HG02885 (cell line): ENCODE data around the gene LCE2C.
"Not testable (repeated sequence)": the region's sequence is repeated elsewhere in the genome, so short reads cannot be mapped to it uniquely, and the experiment has no call there.

Experiments
- ATAC-seq: cut with Tn5 transposase; IDR thresholded peaks from one replicate; pipeline ENCODE4 v1.9.1; 2021; ENCODE audit warnings: mild to moderate bottlenecking; ENCODE audit not compliant: unreplicated experiment, poor library complexity

LCE2C gene, protein sequence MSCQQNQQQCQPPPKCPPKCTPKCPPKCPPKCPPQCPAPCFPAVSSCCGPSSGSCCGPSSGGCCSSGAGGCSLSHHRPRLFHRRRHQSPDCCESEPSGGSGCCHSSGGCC

DNA sequence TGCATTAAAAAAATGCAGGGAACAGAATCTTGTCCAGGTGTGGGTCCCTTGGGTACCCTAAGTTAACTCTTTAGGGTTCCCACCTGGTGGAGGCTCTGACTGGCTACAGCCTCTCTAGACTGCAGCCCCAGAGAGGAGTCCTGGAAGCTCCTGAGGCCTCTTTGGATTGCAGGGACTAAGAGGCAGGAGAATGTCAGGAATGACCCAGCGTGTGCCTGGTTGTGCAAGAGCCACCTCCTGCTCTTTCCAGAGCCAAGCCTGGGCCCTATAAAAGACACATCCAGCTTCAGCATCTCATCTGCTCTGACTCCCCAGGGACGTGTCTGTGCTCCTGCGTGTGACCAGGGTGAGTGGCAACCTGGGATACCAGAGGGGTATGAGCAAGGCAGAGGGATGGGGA is at the start of gene LCE2C:
TSS of gene LCE2C (plus strand) at position 297 of the 400 bp plus-strand sequence. CDS start 737 bp downstream, outside the sequence.
- not testable (repeated sequence) for ATAC-seq

DNA sequence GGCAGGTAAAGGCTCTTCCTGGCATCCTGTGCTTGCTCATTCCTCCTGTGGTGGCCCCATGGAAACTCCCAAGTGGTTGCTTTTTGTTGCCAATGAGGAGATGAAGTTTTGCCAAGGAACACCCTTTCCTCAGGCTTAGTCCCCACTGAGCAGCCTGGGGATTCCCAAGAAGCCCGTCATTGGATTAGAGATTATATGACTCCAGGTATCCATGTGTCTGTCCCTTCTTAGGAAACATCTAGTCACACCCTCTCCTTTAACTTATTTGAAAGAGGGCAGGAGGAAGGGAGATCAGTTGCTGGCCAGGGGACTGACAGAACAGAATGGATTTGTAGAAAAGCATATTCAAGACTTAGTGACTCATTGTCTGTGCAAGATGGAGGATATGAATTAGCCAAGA is 48.3 kb upstream of the LCE2C start:
- ATAC-seq = no peak

DNA sequence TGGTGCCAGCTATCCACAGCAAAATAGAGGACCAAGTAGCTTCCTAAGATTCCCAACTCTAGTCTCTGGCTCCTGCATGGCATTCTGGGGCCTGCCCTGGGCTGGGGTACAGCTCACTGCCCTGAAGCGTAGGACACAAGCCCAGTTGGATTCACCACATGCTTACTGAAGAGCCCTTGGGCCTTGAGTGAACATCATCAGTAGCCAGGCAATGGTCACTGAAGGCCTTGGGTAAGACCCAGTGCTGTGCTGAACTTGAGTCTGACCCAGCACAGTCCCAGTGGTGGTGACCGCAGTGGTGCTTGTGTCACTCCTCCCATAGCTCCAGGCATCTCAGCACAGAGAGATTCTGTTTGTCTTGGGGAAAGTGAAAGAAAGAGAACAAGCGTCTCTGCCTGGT is 44.5 kb upstream of the LCE2C start:
- ATAC-seq = no peak

DNA sequence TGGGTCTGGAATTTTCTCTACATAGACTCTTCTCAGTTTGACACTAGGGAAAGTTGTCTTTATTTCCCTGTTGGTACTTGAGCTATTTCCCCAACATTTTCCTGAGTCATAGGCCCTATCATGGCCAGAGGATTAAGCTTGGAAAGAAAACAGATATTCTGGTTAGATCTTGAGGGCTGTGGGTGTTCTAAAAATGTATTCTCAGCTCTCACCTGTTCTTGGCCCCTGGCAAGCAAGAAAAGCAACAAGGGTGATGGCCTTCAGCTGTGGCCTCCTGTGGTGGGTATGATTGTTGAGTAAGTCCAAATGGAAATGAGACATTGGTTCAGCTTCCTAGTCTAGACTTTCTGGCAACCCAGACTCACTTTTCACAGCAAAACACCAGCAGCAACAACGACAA is 34.7 kb upstream of the LCE2C start:
- ATAC-seq = no peak

DNA sequence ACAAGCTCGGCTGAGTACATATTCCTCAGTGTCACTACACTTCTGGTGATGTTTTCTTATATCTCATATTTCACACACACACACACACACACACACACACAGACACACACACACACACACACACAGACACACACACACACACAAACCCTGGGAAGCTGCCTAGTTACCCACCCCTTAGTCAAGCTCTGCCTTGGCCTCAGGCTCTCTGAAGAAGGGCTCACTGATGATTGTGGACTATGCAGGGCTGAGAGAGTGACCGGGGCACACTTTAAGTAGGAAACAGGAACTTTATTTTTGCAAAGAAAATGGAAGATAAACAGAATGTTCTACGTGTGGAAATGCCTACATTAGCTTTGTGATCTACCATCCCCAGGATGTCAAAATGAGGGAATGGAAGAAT is 31.1 kb upstream of the LCE2C start:
- no peak for ATAC-seq

DNA sequence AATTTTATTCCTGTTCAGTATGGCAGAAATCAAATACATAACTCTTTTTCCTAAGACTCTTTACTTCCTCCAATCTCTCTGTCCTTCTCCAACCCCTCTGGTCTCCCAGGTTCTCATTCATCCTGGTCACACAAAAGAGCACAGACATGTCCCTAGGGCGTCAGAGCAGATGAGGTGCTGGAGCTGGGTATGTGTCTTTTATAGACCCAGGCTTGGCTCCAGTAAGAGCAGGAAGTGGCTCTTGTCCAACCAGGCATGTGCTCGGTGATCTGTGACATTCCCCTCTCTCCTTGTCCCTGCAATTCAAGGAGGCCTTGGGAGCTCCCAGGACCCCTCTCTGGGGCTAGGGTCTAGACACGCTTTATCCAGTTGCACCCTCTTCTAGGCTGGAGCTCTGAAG is 29.9 kb upstream of the LCE2C start:
- no peak for ATAC-seq

DNA sequence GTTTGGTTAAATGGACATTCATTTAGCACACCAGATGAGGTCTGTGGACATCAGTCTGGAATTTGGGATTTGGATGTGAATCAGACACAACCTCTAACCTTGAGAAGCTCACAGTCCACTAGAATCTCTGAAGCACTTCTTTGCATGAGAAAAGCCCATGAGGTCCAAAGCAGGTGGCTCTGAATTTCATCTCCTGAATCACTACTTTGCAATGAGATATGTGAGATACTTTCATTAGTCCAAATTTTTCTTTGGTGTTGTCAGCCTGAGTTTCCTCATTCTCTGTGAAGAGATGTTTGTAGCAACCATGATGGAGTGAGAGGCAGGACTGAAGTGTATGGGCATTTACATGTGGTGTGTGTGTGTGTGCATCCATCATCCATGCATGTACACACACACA is 28.4 kb upstream of the LCE2C start:
- no peak for ATAC-seq

DNA sequence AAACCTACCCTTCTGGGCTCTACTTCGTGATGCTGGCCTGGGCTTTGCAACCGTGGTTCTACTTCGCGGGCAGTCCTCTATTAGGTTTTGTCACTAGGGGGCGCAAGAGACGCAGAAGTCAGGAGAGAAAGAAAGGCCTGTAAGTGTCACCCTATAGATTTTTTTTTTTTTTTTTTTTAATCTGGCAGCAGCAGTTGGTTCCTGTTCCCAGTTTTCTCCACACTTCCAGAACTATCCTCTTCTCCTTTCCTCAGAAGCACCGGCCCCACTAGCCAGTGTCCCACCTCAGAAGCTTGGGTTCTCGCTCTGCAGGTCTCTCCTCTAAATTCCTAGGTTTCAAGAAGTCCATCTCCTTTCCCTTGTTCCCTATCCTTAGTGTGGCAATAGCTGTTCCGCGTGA is 21.0 kb upstream of the LCE2C start:
- ATAC-seq = peak; percentile 55

DNA sequence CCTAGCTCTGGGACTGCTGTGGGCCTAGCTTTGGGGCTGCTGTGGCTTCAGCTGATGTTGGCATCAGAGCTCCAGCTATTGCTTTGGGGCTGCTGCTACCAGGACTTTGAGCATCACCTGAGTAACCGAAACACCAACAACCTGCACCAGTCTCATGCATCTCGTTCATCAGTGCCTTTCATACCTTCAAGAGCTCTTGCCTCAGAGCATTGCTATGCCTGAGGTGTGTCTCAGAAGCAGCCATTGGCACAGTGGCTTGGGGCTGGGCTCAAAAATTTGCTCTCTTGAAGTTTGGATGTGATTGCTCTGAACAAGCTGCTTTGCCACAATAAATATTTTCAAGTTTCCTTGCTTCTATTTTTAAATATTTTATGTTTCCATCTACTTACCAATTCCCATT is 18.6 kb upstream of the LCE2C start:
- ATAC-seq = no peak

DNA sequence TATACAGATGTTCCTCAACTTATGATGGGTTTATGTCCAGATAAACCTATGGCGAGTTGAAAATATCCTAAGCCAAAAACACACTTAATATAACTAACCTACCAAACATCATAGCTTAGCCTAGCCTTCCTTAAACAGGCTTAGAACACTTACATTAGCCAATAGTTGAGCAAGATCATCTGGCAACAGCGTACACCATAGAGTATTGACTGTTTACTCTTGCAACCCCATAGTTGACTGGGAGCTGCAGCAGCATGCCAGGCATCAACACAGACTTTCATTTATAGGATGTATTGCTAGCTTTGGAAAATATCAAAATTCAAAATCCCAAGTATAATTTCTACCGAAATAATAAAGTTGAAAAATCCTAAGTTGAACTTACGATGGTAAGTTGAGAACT is 17.4 kb upstream of the LCE2C start:
- no peak for ATAC-seq

DNA sequence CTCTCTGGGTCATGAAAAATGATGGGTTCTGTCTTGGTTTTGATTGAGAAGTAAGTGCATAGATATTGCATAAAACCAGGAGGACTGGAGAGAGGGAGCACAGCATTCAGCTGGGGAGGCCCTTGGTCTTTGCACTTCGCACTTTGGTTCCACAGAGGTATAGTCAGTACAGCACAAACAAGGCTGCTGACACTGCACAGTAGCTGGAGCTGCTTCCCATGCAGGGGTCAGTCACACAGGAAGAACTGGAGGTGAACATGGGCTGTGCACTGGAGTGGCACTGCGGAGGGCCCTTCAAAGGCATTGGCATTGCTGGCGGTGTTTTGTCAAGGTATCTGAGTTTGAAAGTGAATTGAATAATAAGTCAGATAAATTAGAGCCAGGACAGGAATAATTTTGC is 16.4 kb upstream of the LCE2C start:
- no peak for ATAC-seq

DNA sequence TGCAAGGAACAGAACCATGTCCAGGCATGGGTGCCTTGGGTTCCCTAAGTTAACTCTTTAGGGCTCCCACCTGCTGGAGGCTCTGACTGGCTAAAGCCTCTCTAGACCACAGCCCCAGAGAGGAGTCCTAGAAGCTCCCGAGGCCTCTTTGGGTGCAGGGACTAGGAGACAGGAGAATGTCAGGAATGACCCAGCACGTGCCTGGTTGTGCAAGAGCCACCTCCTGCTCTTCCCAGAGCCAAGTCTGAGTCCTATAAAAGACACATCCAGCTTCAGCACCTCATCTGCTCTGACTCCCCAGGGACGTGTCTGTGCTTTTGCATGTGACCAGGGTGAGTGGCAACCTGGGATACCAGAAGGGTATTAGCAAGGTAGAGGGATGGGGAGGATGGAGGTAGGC is 12.0 kb upstream of the LCE2C start, which contains the start of gene LCE2D:
TSS of gene LCE2D (plus strand) at position 283 of the 400 bp plus-strand sequence. CDS start 726 bp downstream, outside the sequence.
- ATAC-seq = no peak

DNA sequence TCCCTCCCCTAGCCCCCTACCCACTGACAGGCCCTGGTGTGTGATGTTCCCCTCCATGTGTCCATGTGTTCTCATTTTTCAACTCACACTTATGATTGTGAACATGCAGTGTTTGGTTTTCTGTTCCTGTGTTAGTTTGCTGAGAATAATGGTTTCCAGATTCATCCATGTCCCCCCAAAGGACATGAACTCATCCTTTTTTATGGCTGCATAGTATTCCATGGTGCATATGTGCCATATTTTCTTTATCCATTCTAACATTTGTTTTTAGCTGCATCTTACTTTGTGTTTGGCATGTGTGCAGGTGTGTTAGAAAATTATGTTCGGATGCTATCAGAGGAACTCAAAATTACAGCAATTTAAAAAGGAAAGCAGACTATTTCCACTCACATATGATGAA is 8.9 kb upstream of the LCE2C start:
- not testable (repeated sequence) for ATAC-seq

DNA sequence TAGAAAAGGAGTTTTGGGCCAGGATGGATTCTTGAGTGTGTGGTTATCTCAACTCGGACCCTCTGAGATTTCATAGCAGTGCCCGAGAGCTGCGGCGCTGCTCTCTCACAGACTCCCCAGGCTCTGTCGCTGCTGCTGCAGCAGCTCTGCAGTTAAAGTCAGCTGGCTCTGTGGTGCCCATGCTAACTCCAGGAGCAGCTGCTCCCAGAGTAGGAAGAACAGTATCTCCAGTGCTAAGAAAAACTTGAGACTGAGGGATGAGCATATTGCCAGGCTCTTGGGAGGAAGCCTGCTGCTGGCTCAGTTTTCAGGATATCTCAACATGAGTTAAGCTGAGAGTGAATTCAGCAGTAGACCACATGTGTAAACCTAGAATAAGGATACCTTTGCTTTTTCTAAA is 7.4 kb upstream of the LCE2C start:
- no peak for ATAC-seq

DNA sequence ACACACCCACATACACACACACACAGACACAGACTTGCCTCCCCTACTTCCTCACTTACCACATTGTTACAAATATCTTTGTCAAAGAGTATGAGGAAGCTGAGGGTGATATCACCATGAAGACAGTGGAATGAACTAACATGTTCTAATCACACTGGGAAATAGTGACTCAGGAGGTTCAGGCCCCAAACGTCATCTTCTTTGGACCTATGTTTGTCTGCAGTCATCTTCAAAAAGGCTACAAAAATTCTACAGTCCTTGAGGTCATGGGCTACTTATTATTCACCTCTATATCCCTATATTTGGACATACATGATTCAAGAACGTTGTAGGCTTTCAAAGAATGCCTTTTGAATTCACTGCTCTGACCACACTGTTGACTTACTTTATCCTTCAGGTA is 2.1 kb upstream of the LCE2C start:
- no peak for ATAC-seq

DNA sequence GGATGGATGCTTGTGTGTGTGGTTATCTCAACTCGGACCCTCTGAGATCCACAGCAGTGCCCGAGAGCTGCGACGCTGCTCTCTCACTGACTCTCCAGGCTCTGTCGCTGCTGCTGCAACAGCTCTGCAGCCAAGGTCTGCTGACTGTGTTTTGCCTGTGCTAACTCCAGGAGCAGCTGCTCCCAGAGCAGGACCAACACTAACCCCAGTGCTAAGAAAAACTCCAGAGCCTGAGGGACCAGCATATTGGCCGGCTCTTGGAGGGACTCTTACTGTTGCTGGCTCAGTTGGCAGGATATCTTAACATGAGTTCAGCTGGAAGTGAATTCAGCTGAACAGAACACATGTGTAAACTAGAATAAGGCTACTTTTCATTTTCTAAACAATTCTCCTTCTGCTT is 4.4 kb downstream of the LCE2C start:
- ATAC-seq = no peak

DNA sequence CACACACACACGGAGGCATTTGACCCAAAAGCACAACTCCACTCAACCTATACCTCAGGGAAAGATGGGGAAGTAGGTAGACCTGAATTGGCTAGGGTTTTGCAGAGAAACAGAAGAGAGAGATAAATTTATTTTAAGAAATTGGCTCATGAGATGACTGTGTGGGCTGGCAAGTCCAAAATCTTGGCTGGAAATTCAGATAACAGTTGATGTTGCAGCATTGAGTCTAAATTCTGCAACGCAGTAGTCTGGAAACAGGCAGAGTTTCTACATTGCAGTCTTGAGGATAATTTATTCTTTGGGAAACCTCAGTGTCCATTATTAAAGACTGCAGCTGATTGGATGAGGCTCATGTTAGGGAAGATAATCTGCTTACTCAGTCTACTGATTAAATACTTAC is 6.5 kb downstream of the LCE2C start:
- ATAC-seq = no peak

DNA sequence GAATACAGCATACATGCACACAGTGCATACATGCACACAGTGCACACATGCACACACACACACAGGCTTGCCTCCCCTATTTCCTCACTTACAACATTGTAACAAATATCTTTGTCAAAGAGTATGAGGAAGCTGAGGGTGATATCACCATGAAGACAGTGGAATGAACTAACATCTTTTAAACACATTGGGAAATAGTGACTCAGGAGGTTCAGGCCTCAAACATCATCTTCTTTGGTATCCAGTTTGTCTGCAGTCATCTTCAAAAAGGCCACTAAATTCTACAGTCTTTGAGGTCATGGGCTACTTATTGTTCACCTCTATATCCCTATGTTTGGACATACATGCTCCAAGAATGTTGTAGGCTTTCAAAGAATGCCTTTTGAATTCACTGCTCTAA is 8.8 kb downstream of the LCE2C start:
- ATAC-seq = no peak

DNA sequence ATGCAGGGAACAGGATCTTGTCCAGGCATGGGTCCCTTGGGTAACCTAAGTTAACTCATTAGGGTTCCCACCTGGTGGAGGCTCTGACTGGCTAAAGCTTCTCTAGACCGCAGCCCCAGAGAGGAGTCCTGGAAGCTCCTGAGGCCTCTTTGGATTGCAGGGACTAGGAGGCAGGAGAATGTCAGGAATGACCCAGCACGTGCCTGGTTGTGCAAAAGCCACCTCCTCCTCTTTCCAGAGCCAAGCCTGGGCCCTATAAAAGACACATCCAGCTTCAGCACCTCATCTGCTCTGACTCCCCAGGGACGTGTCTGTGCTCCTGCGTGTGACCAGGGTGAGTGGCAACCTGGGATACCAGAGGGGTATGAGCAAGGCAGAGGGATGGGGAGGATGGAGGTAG is 10.7 kb downstream of the LCE2C start, which contains the start of gene LCE2B:
TSS of gene LCE2B (plus strand) at position 301 of the 400 bp plus-strand sequence. CDS start 721 bp downstream, outside the sequence.
- not testable (repeated sequence) for ATAC-seq

DNA sequence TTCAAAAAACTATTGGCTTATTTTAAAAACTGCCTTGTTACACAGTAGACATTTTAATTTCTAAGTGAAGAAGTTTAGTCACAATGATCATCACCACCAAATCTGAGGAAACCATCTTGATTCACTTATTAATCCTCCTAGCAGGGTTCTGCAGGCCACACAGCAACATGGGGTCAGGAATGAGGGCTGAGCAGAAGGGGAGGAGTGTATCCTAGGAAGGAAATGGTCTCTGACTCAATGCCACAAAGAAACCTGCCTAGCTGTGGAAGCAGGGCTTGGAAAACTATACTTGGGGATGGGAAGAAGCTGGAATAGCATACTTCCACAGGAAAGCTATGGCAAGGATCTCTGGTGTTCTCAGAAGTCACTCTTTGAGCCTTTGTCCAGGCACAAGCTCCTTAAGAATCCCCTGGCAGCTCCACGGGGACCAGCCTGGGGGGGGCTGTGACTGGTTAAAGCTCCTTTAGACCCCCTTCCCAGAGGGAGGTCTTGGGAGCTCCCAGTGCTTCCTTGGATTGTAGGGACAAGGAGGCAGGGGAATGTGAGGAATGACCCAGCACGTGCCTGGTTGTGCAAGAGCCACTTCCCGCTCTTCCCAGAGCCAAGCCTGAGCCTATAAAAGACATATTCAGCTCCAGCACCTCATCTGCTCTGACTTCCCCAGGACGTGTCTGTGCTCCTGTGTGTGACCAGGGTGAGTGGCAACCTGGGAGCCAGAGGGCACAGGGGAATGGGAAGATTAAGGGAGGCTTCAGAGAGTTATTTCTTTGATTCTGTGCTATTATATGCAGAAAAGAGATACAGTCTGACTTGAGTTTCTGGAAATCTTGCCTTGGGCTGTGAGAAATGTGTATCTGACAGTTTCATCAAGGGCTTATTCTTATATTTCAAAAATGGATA is 22.9 kb downstream of the LCE2C start, which contains the start of gene LCE2A:
TSS of gene LCE2A (plus strand) at position 645 of the 900 bp plus-strand sequence. CDS start 557 bp downstream, outside the sequence.
- ATAC-seq = no peak

DNA sequence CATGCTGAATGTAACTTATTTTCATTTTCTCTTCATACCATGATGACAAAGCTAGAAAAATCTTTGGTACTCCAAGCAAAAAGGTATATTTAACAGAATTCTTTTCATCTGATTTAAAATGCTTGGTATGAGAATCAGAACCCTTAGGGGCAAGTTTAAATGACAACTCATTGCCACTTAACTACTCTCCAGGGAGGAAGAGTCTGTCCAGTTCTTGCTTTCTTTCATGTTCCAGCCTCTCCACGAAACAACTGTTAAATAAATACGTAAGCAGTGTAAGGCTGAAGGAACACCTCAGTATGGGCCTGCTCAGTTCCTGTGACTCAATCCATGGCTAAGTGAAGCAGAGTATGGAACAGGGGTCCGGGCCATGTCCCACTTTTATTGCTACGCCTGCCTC is 24.7 kb downstream of the LCE2C start:
- ATAC-seq = no peak

DNA sequence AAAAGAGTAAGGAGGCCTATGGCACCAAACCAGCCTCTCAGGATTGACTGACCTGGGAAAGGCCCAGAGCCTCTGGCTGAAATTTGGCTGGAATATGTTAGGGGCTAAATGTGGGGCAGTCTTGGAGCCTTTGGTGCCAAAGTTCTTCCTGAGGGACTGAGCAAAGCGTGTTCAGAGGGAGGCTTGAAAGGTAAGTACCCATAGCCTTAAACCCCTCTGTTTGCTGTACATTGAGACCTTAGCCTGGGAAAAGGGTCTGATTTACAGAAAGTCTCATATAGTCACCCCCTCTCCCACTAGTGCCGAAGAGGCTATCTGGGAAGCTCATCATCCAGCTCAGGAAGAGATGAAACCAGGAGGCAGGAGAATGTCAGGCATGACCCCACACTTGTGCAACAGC is 32.8 kb downstream of the LCE2C start, which contains the start of gene LCE4A:
TSS of gene LCE4A (plus strand) at position 301 of the 400 bp plus-strand sequence. CDS start 916 bp downstream, outside the sequence.
- ATAC-seq = no peak
